ENCODE results near the gene MAP4K4.

- TF ChIP-seq ZNF274 (IDR thresholded peaks at IDR 0.05; ENCODE audit: low read depth, low read length), result no peak
- TF ChIP-seq YY1 (IDR thresholded peaks at IDR 0.05; ENCODE audit: insufficient read depth, insufficient read length), result no peak
- TF ChIP-seq SUZ12 (IDR thresholded peaks at IDR 0.05; ENCODE audit: extremely low read depth, insufficient read depth, insufficient read length), result no peak
Observed at GRCh38 chr2:101787097-101787496, 89.6 kb downstream of the MAP4K4 start.
